ENCODE measurements around the gene TRABD2B.

DNA sequence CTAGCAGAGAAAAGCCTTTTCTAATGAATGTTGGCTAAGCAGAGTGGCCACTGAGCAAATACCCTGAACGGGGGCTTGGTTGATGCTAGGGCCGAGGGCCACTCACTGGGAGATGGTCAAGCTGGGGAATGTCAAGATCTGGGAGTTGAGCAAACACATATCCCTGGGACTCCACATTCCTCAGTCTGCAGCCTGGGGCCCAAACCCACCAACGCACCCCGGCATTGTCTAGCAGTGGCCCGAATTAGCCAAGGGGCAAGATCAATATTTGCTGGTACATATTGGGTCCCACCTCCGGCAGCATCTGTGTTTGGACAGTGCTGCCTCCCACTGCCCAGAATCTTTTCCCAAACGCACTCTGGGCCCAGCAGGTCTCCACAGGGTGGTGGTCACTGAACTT lies 144.1 kb downstream of the TRABD2B start:
- no peak for TF ChIP-seq CTCF (conservative IDR thresholded peaks at IDR 0.05; ENCODE audit: low read depth in 2 of 2)
- no peak for TF ChIP-seq JUNB (IDR thresholded peaks at IDR 0.05; ENCODE audit: unreplicated experiment)
- TF ChIP-seq EZH2 (IDR thresholded peaks at IDR 0.05; ENCODE audit: low read depth, unreplicated experiment) = no peak
- TF ChIP-seq POLR2AphosphoS5 (IDR thresholded peaks at IDR 0.05; ENCODE audit: low read depth) = no peak
- TF ChIP-seq, protein P1, sequence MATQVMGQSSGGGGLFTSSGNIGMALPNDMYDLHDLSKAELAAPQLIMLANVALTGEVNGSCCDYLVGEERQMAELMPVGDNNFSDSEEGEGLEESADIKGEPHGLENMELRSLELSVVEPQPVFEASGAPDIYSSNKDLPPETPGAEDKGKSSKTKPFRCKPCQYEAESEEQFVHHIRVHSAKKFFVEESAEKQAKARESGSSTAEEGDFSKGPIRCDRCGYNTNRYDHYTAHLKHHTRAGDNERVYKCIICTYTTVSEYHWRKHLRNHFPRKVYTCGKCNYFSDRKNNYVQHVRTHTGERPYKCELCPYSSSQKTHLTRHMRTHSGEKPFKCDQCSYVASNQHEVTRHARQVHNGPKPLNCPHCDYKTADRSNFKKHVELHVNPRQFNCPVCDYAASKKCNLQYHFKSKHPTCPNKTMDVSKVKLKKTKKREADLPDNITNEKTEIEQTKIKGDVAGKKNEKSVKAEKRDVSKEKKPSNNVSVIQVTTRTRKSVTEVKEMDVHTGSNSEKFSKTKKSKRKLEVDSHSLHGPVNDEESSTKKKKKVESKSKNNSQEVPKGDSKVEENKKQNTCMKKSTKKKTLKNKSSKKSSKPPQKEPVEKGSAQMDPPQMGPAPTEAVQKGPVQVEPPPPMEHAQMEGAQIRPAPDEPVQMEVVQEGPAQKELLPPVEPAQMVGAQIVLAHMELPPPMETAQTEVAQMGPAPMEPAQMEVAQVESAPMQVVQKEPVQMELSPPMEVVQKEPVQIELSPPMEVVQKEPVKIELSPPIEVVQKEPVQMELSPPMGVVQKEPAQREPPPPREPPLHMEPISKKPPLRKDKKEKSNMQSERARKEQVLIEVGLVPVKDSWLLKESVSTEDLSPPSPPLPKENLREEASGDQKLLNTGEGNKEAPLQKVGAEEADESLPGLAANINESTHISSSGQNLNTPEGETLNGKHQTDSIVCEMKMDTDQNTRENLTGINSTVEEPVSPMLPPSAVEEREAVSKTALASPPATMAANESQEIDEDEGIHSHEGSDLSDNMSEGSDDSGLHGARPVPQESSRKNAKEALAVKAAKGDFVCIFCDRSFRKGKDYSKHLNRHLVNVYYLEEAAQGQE (IDR thresholded peaks at IDR 0.05; ENCODE audit: unreplicated experiment) = no peak
- no peak for TF ChIP-seq ZNF114 (CRISPR knock-in tag; IDR thresholded peaks at IDR 0.05)
- TF ChIP-seq ZNF331 (CRISPR knock-in tag; IDR thresholded peaks at IDR 0.05; ENCODE audit: low read depth) = no peak
- no peak for TF ChIP-seq STAT1 (IDR thresholded peaks at IDR 0.05; ENCODE audit: unreplicated experiment)
